H1 (cell line): ENCODE results near the gene CD52. TPM values are rescaled to one million over a fixed set of nuclear protein-coding genes. Genes with fewer than 3 reads are reported as not detected.

Experiments
- CTCF ChIA-PET: fragments of 300-600 bp; sonication (Branson Sonifier 250); formaldehyde crosslinking; loops from one replicate; lab custom pipeline; 2021; ENCODE audit not compliant: partially characterized antibody; lab: Charles Lee
- POLR2A ChIA-PET: fragments of 300-600 bp; sonication (Branson Sonifier 250); formaldehyde crosslinking; loops from one replicate; lab custom pipeline; 2021; ENCODE audit warnings: inconsistent platforms; ENCODE audit not compliant: partially characterized antibody; lab: Charles Lee
- DNase-seq, 2 experiments: peaks; one replicate each; pipeline versions ENCODE4 v3.0.0 to v3.0.0-alpha.2; 2010 to 2022; ENCODE audit warnings: low spot score in 2 of 2, low read depth in 1 of 2, mixed read lengths in 1 of 2
- FAIRE-seq: peaks from 2 replicates; lab custom pipeline; 2011; peaks lifted over from hg19 to GRCh38; lab: Jason Lieb, UNC
- H2AFZ ChIP-seq: 2 replicates; pipeline ENCODE4 v1.8.1; 2012; ENCODE audit warnings: low read length, inconsistent platforms
- H2AK5ac ChIP-seq: 2 replicates; pipeline ENCODE4 v1.6.1; 2013; ENCODE audit warnings: low read depth, low read length
- H2BK120ac ChIP-seq: replicated peaks from 2 replicates; pipeline ENCODE3; 2013; ENCODE audit warnings: low read depth, low read length, inconsistent platforms
- H2BK12ac ChIP-seq: 2 replicates; pipeline ENCODE4 v1.6.1; 2013; ENCODE audit warnings: low read depth, low read length
- H2BK15ac ChIP-seq: 2 replicates; pipeline ENCODE4 v1.6.1; 2013; ENCODE audit warnings: low read length
- H2BK20ac ChIP-seq: 2 replicates; pipeline ENCODE4 v1.6.1; 2013; ENCODE audit warnings: low read length
- H2BK5ac ChIP-seq: 2 replicates; pipeline ENCODE4 v1.6.1; 2013; ENCODE audit warnings: low read depth, low read length
- H3K14ac ChIP-seq: 2 replicates; pipeline ENCODE4 v1.6.1; 2013; ENCODE audit warnings: inconsistent platforms; ENCODE audit not compliant: insufficient read length
- H3K18ac ChIP-seq: 2 replicates; pipeline ENCODE4 v1.6.1; 2013; ENCODE audit warnings: low read length; ENCODE audit errors: extremely low read depth
- H3K23ac ChIP-seq: 2 replicates; pipeline ENCODE4 v1.6.1; 2013; ENCODE audit warnings: inconsistent platforms; ENCODE audit not compliant: insufficient read length
- H3K23me2 ChIP-seq: 2 replicates; pipeline ENCODE4 v1.6.1; 2013; ENCODE audit warnings: low read depth, low read length
- H3K27ac ChIP-seq: 2 replicates; pipeline ENCODE4 v1.6.1; 2011; ENCODE audit warnings: low read depth, low read length, inconsistent platforms
- H3K27me3 ChIP-seq, 4 experiments: replicated peaks in 1 of 4; 1 replicate in 1 of 4; 2 replicates in 3 of 4; pipeline versions ENCODE4 v1.6.1 to v1.8.1; 2011 to 2013; ENCODE audit warnings: low read length in 3 of 4, mild to moderate bottlenecking in 3 of 4, inconsistent platforms in 2 of 4, mixed read lengths in 2 of 4, moderate library complexity in 1 of 4; ENCODE audit not compliant: control insufficient read depth in 3 of 4, insufficient read depth in 3 of 4; ENCODE audit errors: extremely low read depth in 1 of 4
- H3K36me3 ChIP-seq, 4 experiments: 2 replicates each; pipeline versions ENCODE4 v1.6.1 to v1.8.1; 2011 to 2013; ENCODE audit warnings: mild to moderate bottlenecking in 4 of 4, low read length in 3 of 4, moderate library complexity in 2 of 4, control low read depth in 1 of 4, inconsistent platforms in 1 of 4; ENCODE audit not compliant: insufficient read depth in 4 of 4, control insufficient read depth in 2 of 4
- H3K4ac ChIP-seq: replicated peaks from 2 replicates; pipeline ENCODE3; 2013; ENCODE audit warnings: low read length, low read depth, mixed read lengths, inconsistent platforms; ENCODE audit not compliant: insufficient read length
- H3K4me1 ChIP-seq, 4 experiments: replicated peaks in 1 of 4; 1 replicate in 1 of 4; 2 replicates in 3 of 4; pipeline versions ENCODE4 v1.6.1 to v1.8.1; 2011 to 2013; ENCODE audit warnings: low read length in 3 of 4, inconsistent platforms in 2 of 4, mixed read lengths in 1 of 4; ENCODE audit not compliant: insufficient read depth in 4 of 4, control insufficient read depth in 3 of 4
- H3K4me2 ChIP-seq, 2 experiments: 2 replicates each; pipeline versions ENCODE4 v1.6.1 to v1.8.1; 2011 to 2013; ENCODE audit warnings: low read depth in 2 of 2, low read length in 2 of 2, control low read depth in 1 of 2, inconsistent platforms in 1 of 2, mild to moderate bottlenecking in 1 of 2; ENCODE audit not compliant: insufficient read depth in 1 of 2
- H3K4me3 ChIP-seq, 4 experiments: fragments of 200-600, 300-600 bp in 1 of 4; sonication (generic), shearing (Covaris generic), sonication (Bioruptor Twin) in 1 of 4; 2 replicates each; pipeline versions ENCODE4 v1.5.1 to v1.8.1; 2011 to 2016; ENCODE audit warnings: low read length in 4 of 4, low read depth in 3 of 4, control low read depth in 2 of 4, inconsistent platforms in 2 of 4, mild to moderate bottlenecking in 2 of 4, mixed read lengths in 1 of 4, moderate library complexity in 1 of 4; ENCODE audit not compliant: insufficient read depth in 2 of 4; ENCODE audit errors: extremely low read depth in 1 of 4
- H3K56ac ChIP-seq: replicated peaks from 2 replicates; pipeline ENCODE3; 2013; ENCODE audit warnings: low read depth, mild to moderate bottlenecking, mixed read lengths, low read length, inconsistent platforms; ENCODE audit not compliant: insufficient read length
- H3K79me1 ChIP-seq: 2 replicates; pipeline ENCODE4 v1.6.1; 2013; ENCODE audit warnings: low read depth, low read length, control low read depth
- H3K79me2 ChIP-seq, 2 experiments: 2 replicates each; pipeline versions ENCODE4 v1.6.1 to v1.8.1; 2012 to 2013; ENCODE audit warnings: low read length in 2 of 2, mild to moderate bottlenecking in 2 of 2, inconsistent platforms in 1 of 2; ENCODE audit not compliant: insufficient read depth in 2 of 2, control insufficient read depth in 1 of 2
- H3K9ac ChIP-seq, 4 experiments: replicated peaks in 1 of 4; 1 replicate in 1 of 4; 2 replicates in 3 of 4; pipeline versions ENCODE4 v1.6.1 to v1.8.1; 2011 to 2013; ENCODE audit warnings: low read depth in 3 of 4, low read length in 3 of 4, control low read depth in 2 of 4, mild to moderate bottlenecking in 2 of 4, moderate library complexity in 2 of 4, inconsistent platforms in 1 of 4; ENCODE audit errors: extremely low read depth in 1 of 4
- H3K9me3 ChIP-seq, 2 experiments: 2 replicates each; pipeline versions ENCODE4 v1.6.1 to v1.8.1; 2012 to 2013; ENCODE audit warnings: mild to moderate bottlenecking in 2 of 2, moderate library complexity in 2 of 2, control low read depth in 1 of 2, inconsistent platforms in 1 of 2, low read depth in 1 of 2, low read length in 1 of 2, mixed read lengths in 1 of 2; ENCODE audit not compliant: insufficient read depth in 2 of 2
- H4K20me1 ChIP-seq, 2 experiments: replicated peaks in 1 of 2; 2 replicates each; pipeline versions ENCODE3 to v1.8.1; 2011 to 2013; ENCODE audit warnings: inconsistent platforms in 2 of 2, low read length in 2 of 2, mild to moderate bottlenecking in 1 of 2; ENCODE audit not compliant: insufficient read depth in 2 of 2, control insufficient read depth in 1 of 2
- H4K5ac ChIP-seq: 2 replicates; pipeline ENCODE4 v1.6.1; 2013; ENCODE audit warnings: low read length, low read depth, mixed read lengths, inconsistent platforms; ENCODE audit not compliant: insufficient read length
- H4K8ac ChIP-seq: 2 replicates; pipeline ENCODE4 v1.8.0; 2013; ENCODE audit warnings: mild to moderate bottlenecking, moderate library complexity, low read length, inconsistent platforms; ENCODE audit not compliant: insufficient read depth; ENCODE audit errors: extremely low read depth
- H4K91ac ChIP-seq: replicated peaks from 2 replicates; pipeline ENCODE3; 2013; ENCODE audit warnings: low read length, mixed read lengths, inconsistent platforms; ENCODE audit not compliant: insufficient read length
- GABPA ChIP-seq: IDR thresholded peaks from 2 replicates; pipeline ENCODE4 v1.6.1; 2011; ENCODE audit warnings: mild to moderate bottlenecking, low read length, moderate library complexity, borderline replicate concordance; ENCODE audit not compliant: insufficient read depth
- HDAC2 ChIP-seq, 2 experiments: fragments of 300-600 bp in 1 of 2; sonication (generic) in 1 of 2; IDR thresholded peaks; 2 replicates each; pipeline ENCODE4 v1.6.1; 2011 to 2012; ENCODE audit warnings: low read depth in 2 of 2, low read length in 2 of 2, mild to moderate bottlenecking in 2 of 2, moderate library complexity in 2 of 2, borderline replicate concordance in 1 of 2, inconsistent platforms in 1 of 2
- HDAC6 ChIP-seq: IDR thresholded peaks from one replicate; pipeline ENCODE4 v1.7.1; 2012; ENCODE audit warnings: low read depth, mild to moderate bottlenecking, inconsistent platforms, low read length, moderate library complexity
- KDM4A ChIP-seq: IDR thresholded peaks from one replicate; pipeline ENCODE4 v1.7.1; 2012; ENCODE audit warnings: low read depth, mild to moderate bottlenecking, moderate library complexity, low read length, inconsistent platforms; ENCODE audit not compliant: severe bottlenecking
- POU5F1 ChIP-seq: IDR thresholded peaks from 2 replicates; pipeline ENCODE4 v1.6.1; 2011; ENCODE audit warnings: low read depth, mild to moderate bottlenecking, low read length, moderate library complexity
- SIN3A ChIP-seq, 2 experiments: IDR thresholded peaks in 1 of 2; conservative IDR thresholded peaks in 1 of 2; 2 replicates each; pipeline ENCODE4 v1.6.1; 2011 to 2012; ENCODE audit warnings: low read length in 2 of 2, improper control_type of control experiment in 1 of 2, low read depth in 1 of 2, mild to moderate bottlenecking in 1 of 2
- TCF12 ChIP-seq: IDR thresholded peaks from 2 replicates; pipeline ENCODE4 v1.6.1; 2011; ENCODE audit warnings: low read depth, mild to moderate bottlenecking, low read length
- WGBS, 2 experiments: shearing (Covaris generic) in 1 of 2; methylation state at CpG; one replicate each; pipeline versions ENCODE4 v1.1.6 to v1.1.7; 2013 to 2015; ENCODE audit warnings: low lambda C conversion rate in 2 of 2, mixed read lengths in 2 of 2, inconsistent platforms in 1 of 2, low coverage in 1 of 2, missing lambda C conversion rate in 1 of 2; ENCODE audit not compliant: insufficient replicate concordance in 2 of 2, insufficient coverage in 1 of 2, insufficient read length in 1 of 2; ENCODE audit errors: extremely low coverage in 1 of 2, missing lambda C conversion rate in 1 of 2; 5-methylcytosine and 5-hydroxymethylcytosine counted together
- polyA plus RNA-seq, 7 experiments: library from polyadenylated mRNA; depleted of rRNA in 3 of 7; stranded (reverse) in 5 of 7; unstranded in 2 of 7; fragments of >200 nt in 5 of 7; fragments of 200-250 nt in 2 of 7; gene quantifications; 1 replicate in 5 of 7; 2 replicates in 1 of 7; 4 replicates in 1 of 7; pipeline versions ENCODE4 v1.2.1 to v1.2.3, GENCODE V29; 2011 to 2013; ENCODE audit warnings: missing spikeins in 2 of 7, mixed read lengths in 2 of 7
- total RNA-seq: library from RNA; stranded (reverse); fragmentation: NEBNext Ultra II Directional; extraction: Animal tissue kit (Norgen Biotek cat#: 25700); gene quantifications from 2 replicates; pipeline ENCODE4 v1.2.1, GENCODE V29; 2021
- TF ChIP-seq, protein P1 (sequence below), 3 experiments: IDR thresholded peaks; 1 replicate in 2 of 3; 2 replicates in 1 of 3; pipeline versions ENCODE4 v1.5.1 to v1.6.1; 2011; ENCODE audit warnings: low read length in 3 of 3, mild to moderate bottlenecking in 3 of 3, inconsistent platforms in 2 of 3, low read depth in 1 of 3, moderate library complexity in 1 of 3; ENCODE audit not compliant: insufficient read depth in 1 of 3; ENCODE audit errors: control extremely low read depth in 1 of 3
- TF ChIP-seq, protein P2 (sequence below): IDR thresholded peaks from 2 replicates; pipeline ENCODE4 v1.6.1; 2012; ENCODE audit warnings: inconsistent platforms

CD52 gene
- total and polyA plus RNA-seq, 2 of the 8 experiments (the other 6 are each of a cell fraction or from before 2014, with no cell fraction given) = 2.4 to 3.1 TPM

DNA sequence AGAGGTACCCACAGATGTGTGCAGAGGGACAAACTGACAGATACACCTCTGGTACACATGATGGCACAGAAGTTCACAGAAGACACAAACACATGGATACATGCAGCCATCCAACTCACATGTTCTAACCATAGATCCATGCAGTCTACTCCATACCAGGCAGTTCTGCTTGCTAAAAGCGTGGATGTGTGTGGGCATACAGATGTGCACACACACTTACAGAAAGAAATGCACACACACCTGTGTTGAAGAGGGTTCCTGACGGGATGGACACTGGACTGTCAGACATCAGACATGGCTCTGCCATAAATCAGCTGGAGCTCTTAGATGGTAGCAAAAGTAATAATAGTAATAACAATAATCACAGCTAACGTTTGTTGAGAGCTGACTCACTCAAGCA lies 6.8 kb downstream of the CD52 start:
- Histone ChIP-seq H3K23ac (no peak overlapping the region), H2BK120ac (no peak overlapping the region), H3K4me3 (no peak overlapping the region), H3K4me2 (no peak overlapping the region), H4K20me1 (peaks cover 0 to 2% of the 10 kb centered on the region in 2 experiments), H3K18ac (no peak overlapping the region), H2BK12ac (no peak overlapping the region), H4K8ac (no peak overlapping the region), H2BK5ac (no peak overlapping the region), H3K79me2 (no peaks in the 10 kb centered on the region), H4K91ac (no peak overlapping the region), H3K4me1 (no peaks in the 10 kb centered on the region; a peak in 1 of 7 replicates), H3K23me2 (no peaks in the 10 kb centered on the region), H3K9ac (no peak overlapping the region), H3K79me1 (no peaks in the 10 kb centered on the region), H2AFZ (no peak overlapping the region), H3K56ac (no peak overlapping the region), H3K27ac (no peak overlapping the region), H2BK20ac (no peak overlapping the region), H3K9me3 (no peaks in the 10 kb centered on the region), H4K5ac (no peak overlapping the region), H3K4ac (no peak overlapping the region), H3K36me3 (peaks cover 7 to 22% (median 18%) of the 10 kb centered on the region in 4 experiments; a peak in 7 of 8 replicates), H2AK5ac (no peak overlapping the region), H2BK15ac (no peak overlapping the region), H3K14ac (no peak overlapping the region), H3K27me3 (no peaks in the 10 kb centered on the region)
- FAIRE-seq (no peak), DNase-seq (no peak)
- ChIA-PET CTCF (interaction anchor here (16.5 to 57.0 kb wide), 2 partner anchors 31 to 37 kb away, joined by 139 to 1530 read pairs; partner anchors contain the start of genes SH3BGRL3 and UBXN11), POLR2A (interaction anchor here (0.7 to 1.8 kb wide), 2 partner anchors 39 to 89 kb away, joined by 3 read pairs; no protein-coding TSS in a partner anchor)
- WGBS, 2 experiments = 81% methylated on average over 3 of the region's 3 CpGs; no CpG with 5 or more reads in 1 of the 2 experiments
- TF ChIP-seq GABPA = no peak
- no peak for TF ChIP-seq SIN3A (conservative IDR thresholded peaks at IDR 0.05 in 1 of 2, IDR thresholded peaks at IDR 0.05 in 1 of 2; ENCODE audit: low read depth in 1 of 2, low read length in 2 of 2)
- TF ChIP-seq, protein P1, sequence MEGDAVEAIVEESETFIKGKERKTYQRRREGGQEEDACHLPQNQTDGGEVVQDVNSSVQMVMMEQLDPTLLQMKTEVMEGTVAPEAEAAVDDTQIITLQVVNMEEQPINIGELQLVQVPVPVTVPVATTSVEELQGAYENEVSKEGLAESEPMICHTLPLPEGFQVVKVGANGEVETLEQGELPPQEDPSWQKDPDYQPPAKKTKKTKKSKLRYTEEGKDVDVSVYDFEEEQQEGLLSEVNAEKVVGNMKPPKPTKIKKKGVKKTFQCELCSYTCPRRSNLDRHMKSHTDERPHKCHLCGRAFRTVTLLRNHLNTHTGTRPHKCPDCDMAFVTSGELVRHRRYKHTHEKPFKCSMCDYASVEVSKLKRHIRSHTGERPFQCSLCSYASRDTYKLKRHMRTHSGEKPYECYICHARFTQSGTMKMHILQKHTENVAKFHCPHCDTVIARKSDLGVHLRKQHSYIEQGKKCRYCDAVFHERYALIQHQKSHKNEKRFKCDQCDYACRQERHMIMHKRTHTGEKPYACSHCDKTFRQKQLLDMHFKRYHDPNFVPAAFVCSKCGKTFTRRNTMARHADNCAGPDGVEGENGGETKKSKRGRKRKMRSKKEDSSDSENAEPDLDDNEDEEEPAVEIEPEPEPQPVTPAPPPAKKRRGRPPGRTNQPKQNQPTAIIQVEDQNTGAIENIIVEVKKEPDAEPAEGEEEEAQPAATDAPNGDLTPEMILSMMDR (IDR thresholded peaks at IDR 0.05; ENCODE audit: control extremely low read depth in 1 of 3, insufficient read depth in 1 of 3, low read depth in 1 of 3, low read length in 3 of 3) = no peak
- TF ChIP-seq KDM4A = no peak
- TF ChIP-seq HDAC2 (IDR thresholded peaks at IDR 0.05; ENCODE audit: borderline replicate concordance in 1 of 2, low read depth in 2 of 2, low read length in 2 of 2) = no peak
- no peak for TF ChIP-seq TCF12
- TF ChIP-seq POU5F1 = no peak
- TF ChIP-seq, protein P2, sequence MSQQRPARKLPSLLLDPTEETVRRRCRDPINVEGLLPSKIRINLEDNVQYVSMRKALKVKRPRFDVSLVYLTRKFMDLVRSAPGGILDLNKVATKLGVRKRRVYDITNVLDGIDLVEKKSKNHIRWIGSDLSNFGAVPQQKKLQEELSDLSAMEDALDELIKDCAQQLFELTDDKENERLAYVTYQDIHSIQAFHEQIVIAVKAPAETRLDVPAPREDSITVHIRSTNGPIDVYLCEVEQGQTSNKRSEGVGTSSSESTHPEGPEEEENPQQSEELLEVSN = no peak
- no peak for TF ChIP-seq HDAC6
